ENCODE results near the gene NUB1.
A peak's percentile ranks its signal among the peaks of the same experiment; 100 is the strongest.

Gene NUB1

DNA sequence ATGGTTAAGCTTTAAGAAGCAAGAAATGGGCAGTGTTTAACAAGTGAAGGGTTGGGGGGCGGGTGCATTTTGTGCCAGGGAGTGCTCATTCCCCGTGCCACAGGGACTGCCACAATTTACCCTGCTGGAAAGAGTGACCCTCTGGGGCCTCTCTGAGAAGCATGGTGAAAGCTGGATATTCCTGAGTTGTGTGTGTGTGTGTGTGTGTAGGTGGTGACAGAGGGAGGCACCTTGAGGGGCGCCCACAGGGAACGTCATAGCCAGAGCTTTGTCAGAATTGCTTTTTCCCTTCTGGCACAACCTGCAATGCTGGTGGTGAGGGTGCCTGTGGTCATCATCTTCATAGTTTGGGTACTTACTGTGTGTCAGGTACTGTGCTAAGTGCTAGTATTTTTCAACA, 70.7 kb downstream of the NUB1 start:
- TF ChIP-seq, protein P1, sequence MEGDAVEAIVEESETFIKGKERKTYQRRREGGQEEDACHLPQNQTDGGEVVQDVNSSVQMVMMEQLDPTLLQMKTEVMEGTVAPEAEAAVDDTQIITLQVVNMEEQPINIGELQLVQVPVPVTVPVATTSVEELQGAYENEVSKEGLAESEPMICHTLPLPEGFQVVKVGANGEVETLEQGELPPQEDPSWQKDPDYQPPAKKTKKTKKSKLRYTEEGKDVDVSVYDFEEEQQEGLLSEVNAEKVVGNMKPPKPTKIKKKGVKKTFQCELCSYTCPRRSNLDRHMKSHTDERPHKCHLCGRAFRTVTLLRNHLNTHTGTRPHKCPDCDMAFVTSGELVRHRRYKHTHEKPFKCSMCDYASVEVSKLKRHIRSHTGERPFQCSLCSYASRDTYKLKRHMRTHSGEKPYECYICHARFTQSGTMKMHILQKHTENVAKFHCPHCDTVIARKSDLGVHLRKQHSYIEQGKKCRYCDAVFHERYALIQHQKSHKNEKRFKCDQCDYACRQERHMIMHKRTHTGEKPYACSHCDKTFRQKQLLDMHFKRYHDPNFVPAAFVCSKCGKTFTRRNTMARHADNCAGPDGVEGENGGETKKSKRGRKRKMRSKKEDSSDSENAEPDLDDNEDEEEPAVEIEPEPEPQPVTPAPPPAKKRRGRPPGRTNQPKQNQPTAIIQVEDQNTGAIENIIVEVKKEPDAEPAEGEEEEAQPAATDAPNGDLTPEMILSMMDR (IDR thresholded peaks at IDR 0.05; ENCODE audit: unreplicated experiment in 3 of 3) = no peak
- peaks cover 28% of the 10 kb centered on the region for H3K27me3 Mint-ChIP-seq (ENCODE audit: low read depth)
- H3K4me3 Mint-ChIP-seq = peak overlapping the region; percentile 31 to 87 (median 57)
- H3K27ac Mint-ChIP-seq = peak overlapping the region in 1 of 3 experiments; percentile 48
- peaks cover 7% of the 10 kb centered on the region for H3K36me3 Mint-ChIP-seq (ENCODE audit: low read depth)
- peaks cover 6% of the 10 kb centered on the region for H3K9me3 Mint-ChIP-seq
- peaks cover 25% of the 10 kb centered on the region for H3K4me1 Mint-ChIP-seq

DNA sequence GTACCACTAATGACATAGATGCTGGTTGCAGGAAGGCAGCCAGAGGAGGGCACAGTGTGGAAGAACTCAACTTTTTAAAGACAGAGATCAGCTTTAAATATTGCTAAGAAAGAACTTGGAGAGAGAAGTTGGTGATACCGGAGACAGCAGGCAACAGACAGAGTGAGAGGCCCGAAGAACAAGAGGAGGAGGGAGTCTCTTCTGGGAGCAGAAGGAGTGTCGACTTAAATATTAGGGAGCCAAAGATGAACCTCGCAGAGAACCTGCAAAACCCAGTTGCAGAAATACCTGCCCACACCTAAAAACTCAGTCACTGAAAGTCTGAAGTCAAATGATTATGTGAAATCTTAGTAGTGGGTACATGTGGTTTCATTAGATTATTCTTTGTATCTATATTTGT, 71.6 kb downstream of the NUB1 start:
- peaks cover 11% of the 10 kb centered on the region for H3K9me3 Mint-ChIP-seq
- TF ChIP-seq, protein P1 (IDR thresholded peaks at IDR 0.05; ENCODE audit: unreplicated experiment in 3 of 3) = no peak
- no peak overlapping the region for H3K27ac Mint-ChIP-seq
- peaks cover 34% of the 10 kb centered on the region for H3K27me3 Mint-ChIP-seq (ENCODE audit: low read depth)
- H3K36me3 Mint-ChIP-seq (ENCODE audit: low read depth) = peaks cover 13% of the 10 kb centered on the region
- H3K4me3 Mint-ChIP-seq = no peak overlapping the region
- H3K4me1 Mint-ChIP-seq = peaks cover 25% of the 10 kb centered on the region

DNA sequence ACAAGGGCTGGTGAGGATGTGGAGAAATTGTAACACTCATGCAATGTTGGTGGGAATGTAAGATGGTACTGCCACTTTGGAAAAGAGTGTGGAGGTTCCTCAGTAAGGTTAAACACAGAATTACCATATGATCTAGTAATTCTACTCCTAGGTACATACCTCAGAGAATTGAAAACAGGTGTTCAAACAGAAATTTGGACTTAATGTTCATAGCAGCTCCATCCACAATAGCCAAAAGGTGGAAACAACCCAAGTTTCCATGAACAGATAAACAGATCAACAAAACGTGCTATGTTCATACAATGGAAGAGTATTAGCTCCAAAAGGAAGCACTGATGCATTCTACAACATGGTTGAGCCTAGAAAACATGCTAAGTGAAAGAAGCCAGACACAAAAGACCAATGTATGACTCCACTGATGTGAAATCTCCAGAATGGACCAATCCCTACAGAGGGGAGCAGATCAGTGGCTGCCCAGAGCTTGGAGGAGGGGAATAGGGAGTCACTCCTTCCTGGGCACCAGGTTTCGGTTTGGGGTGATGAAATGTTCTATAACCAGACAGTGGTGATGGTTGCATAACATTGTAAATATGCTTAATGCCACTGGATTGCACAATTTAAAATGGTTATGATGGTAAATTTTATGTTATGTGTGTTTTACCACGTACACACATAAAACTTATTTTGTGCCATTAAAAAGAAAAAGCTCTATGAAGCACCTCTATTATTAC, 73.9 kb downstream of the NUB1 start:
- Mint-ChIP-seq H3K9me3 (peaks cover 19% of the 10 kb centered on the region), H3K36me3 (ENCODE audit: low read depth) (peaks cover 17% of the 10 kb centered on the region), H3K27ac (peak overlapping the region in 1 of 3 experiments; percentile 53)

DNA sequence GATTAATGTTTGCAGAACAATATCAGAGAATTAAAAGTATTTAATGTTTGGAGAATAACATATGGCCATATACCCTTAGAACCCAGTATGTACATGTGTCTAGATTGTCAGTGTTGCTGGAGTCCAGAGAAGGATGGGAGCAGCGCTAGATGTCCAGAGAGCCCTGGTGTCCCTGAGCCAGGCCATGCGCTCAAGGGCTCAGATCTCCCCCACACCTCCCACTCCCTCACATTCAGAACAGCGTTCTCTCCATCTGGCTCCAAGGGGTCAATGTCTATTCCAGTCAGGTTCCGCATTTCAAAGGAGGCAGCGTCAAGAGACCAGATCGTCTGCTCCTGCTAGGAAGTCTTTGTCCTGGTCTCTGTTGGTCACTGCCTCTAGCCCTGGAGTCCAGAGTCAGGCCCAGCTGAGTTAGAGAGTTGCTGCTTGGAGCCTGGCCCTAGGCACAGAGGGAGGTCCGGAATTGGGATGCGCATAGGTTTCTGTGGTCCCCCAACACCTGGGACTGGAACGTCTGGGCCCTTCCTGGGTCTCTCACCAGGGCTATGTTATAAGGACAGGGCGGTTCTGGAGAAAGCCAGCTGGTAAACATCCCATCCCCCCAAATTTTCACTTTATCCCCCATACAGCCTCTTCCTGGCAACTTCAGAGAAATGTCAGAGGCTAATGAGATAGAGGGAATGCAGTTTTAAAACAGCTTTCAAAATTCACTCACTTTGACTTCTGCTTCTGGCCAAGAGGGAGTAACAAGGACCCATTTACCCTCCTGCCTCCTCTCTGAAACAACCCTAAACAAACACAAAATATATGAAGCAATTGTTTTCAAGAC, 74.7 kb downstream of the NUB1 start:
- H3K27ac Mint-ChIP-seq = peak overlapping the region; percentile 66 to 93 (median 73)
- H3K4me3 Mint-ChIP-seq = no peak overlapping the region
- H3K27me3 Mint-ChIP-seq (ENCODE audit: low read depth) = peaks cover 24% of the 10 kb centered on the region
- peaks cover 14% of the 10 kb centered on the region for H3K4me1 Mint-ChIP-seq
- TF ChIP-seq, protein P1 (IDR thresholded peaks at IDR 0.05; ENCODE audit: unreplicated experiment in 3 of 3) = no peak
- peaks cover 21% of the 10 kb centered on the region for H3K9me3 Mint-ChIP-seq
- peaks cover 18% of the 10 kb centered on the region for H3K36me3 Mint-ChIP-seq (ENCODE audit: low read depth)

More for the DNA sequence above, 73.9 kb downstream of the NUB1 start:
- TF ChIP-seq, protein P1 (IDR thresholded peaks at IDR 0.05; ENCODE audit: unreplicated experiment in 3 of 3) = no peak
- Mint-ChIP-seq H3K27me3 (ENCODE audit: low read depth) (peaks cover 27% of the 10 kb centered on the region), H3K4me3 (no peak overlapping the region), H3K4me1 (peaks cover 18% of the 10 kb centered on the region)

DNA sequence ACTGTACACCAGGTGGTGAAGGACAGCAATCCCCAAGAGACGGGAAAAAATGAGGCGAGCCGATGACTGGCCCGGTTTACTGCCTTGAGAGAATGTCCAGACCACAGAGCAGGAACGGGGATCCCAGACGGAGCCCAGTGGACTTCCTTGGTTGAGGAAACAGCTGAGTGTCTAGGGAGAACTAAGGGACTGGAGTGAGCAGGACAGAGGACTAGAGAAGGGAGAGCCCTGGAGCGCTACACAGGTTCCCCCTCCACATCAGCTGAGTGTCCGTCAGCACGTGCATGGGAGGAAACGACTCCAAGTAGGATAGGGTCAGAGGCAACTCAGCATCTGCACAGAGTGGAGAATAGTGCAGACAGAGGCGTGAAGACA, 75.3 kb downstream of the NUB1 start:
- Mint-ChIP-seq H3K27ac (peak overlapping the region; percentile 66 to 93 (median 73)), H3K9me3 (peaks cover 27% of the 10 kb centered on the region), H3K4me3 (no peak overlapping the region), H3K27me3 (ENCODE audit: low read depth) (peaks cover 17% of the 10 kb centered on the region), H3K36me3 (ENCODE audit: low read depth) (peaks cover 22% of the 10 kb centered on the region), H3K4me1 (peaks cover 14% of the 10 kb centered on the region)
- TF ChIP-seq, protein P1 (IDR thresholded peaks at IDR 0.05; ENCODE audit: unreplicated experiment in 3 of 3) = no peak

Measured in nephron (organoid).